GM12872 (cell line): ENCODE results near the gene KAZN.
A peak's percentile ranks its signal among the peaks of the same experiment; 100 is the strongest.

ENCODE experiments used
- TF ChIP-seq, protein P1 (sequence below): IDR thresholded peaks from 3 replicates; pipeline ENCODE4 v1.5.1; 2011; ENCODE audit warnings: low read depth, mild to moderate bottlenecking, low read length, moderate library complexity; ENCODE audit not compliant: insufficient read depth

KAZN gene

DNA sequence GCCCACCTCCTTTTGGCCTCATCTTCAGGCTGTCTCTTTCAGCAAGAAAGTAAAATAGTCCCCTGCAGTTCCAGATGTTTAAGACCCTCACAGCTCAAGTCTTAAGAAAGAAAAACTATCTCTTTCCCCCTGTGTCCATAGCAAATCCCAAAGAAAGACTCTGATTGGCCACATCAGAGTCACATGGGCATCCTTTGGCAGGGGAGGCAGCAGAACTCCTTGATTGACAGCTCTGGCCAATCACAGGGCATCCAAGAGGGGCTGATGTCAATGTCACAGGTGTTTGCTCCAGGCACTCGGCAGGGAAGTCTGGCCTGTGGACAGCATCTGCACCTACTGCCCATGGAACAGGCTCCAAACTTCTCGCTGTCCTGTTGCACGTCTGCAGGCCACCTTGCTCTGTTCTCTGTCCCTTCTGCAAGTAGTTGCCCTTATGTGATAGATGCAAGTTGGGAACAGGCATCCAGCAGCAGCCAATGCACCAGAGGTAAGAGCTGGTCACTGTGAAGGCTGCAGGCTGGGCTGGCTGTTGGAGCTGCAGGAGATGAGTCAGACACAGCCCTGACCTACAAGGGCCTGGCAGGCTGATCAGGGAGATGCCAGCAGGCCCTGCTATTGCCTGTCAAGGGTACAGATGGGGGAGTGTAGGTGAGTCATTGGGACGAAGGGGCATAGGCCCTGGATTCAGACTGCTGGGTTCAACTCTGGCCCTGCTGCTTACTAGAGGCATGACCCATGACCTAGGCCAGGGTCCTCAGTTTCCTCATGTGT lies 458.2 kb downstream of the KAZN start:
- TF ChIP-seq, protein P1, sequence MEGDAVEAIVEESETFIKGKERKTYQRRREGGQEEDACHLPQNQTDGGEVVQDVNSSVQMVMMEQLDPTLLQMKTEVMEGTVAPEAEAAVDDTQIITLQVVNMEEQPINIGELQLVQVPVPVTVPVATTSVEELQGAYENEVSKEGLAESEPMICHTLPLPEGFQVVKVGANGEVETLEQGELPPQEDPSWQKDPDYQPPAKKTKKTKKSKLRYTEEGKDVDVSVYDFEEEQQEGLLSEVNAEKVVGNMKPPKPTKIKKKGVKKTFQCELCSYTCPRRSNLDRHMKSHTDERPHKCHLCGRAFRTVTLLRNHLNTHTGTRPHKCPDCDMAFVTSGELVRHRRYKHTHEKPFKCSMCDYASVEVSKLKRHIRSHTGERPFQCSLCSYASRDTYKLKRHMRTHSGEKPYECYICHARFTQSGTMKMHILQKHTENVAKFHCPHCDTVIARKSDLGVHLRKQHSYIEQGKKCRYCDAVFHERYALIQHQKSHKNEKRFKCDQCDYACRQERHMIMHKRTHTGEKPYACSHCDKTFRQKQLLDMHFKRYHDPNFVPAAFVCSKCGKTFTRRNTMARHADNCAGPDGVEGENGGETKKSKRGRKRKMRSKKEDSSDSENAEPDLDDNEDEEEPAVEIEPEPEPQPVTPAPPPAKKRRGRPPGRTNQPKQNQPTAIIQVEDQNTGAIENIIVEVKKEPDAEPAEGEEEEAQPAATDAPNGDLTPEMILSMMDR = no peak

- TF ChIP-seq, protein P1 = no peak
Measured at GRCh38 chr1:15057834-15058233, 459.3 kb downstream of the KAZN start.

DNA sequence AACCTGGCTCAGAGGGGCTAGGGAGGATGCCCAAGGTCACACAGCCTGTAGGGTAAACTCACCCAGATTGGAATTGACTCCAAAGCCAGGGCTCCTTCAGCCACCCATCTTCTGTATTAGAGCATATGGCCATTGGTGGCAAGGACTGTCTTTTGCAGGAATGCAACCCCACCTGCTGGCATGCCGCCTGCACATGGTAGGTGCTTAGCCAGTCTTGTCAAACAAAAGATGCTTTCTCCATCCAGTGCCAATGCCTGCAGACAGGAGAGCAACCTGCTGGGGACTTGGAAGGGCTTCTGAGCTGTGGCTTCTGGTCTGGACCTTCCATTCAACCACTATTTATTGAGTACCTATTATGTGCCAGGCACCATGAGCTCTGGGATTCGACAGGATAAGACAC lies 459.8 kb downstream of the KAZN start:
- TF ChIP-seq, protein P1 = no peak

GRCh38 chr1:15060104-15060503 lies 461.6 kb downstream of the KAZN start:
- TF ChIP-seq, protein P1 = no peak

GRCh38 chr1:15062479-15063099 lies 464.1 kb downstream of the KAZN start:
- TF ChIP-seq, protein P1 = peak; percentile 69

GRCh38 chr1:15063346-15063745 lies 464.9 kb downstream of the KAZN start:
- TF ChIP-seq, protein P1 = no peak

DNA sequence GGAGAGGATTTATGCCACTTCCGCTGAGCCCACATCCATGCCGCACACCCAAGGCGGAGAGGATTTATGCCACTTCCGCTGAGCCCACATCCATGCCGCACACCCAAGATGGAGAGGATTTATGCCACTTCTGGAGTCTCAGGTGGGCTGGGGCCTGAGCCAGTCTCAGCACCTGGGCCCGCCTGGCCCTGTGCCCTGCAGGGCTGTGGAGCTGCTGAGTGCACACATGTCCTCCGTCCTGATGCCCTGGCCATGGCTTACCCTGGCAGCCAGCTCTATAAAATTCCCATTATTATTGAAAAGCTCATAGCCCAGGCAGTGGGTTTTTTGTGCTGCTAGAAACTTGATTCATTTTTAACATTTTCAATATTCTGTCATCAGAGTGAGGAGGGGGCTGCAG lies 465.3 kb downstream of the KAZN start:
- TF ChIP-seq, protein P1 = no peak
